MCF 10A (cell line): ENCODE measurements around the gene MYOZ3. TPM values are rescaled to one million over a fixed set of nuclear protein-coding genes. Genes with fewer than 3 reads are reported as not detected.
A peak's percentile ranks its signal among the peaks of the same experiment; 100 is the strongest.

Experiments used
- BruUV-seq: library from RNA; stranded (reverse); fragments of 400-500 nt; replicated peaks from 2 replicates; lab custom pipeline; 2021; lab: Mats Ljungman, UMichigan
- CTCF ChIA-PET: fragments of 300-600 bp; sonication (Branson Sonifier 250); formaldehyde crosslinking; extraction: SDS; loops from one replicate; lab custom pipeline; 2021; ENCODE audit warnings: antibody characterized with exemption, inconsistent platforms; lab: Yijun Ruan, JAX
- POLR2A ChIA-PET: fragments of 300-600, 350-650 bp; sonication (Branson Sonifier 250); formaldehyde crosslinking; extraction: SDS; loops from one replicate; lab custom pipeline; 2020; ENCODE audit warnings: antibody characterized with exemption, inconsistent platforms; lab: Yijun Ruan, JAX
- DNase-seq: peaks from one replicate; pipeline ENCODE4 v3.0.0-alpha.2; 2018; ENCODE audit not compliant: unreplicated experiment
- H3K27ac Mint-ChIP-seq: one replicate; pipeline ENCODE4 v1.8.0; 2022; ENCODE audit warnings: mild to moderate bottlenecking, low read depth, mixed read lengths; ENCODE audit not compliant: unreplicated experiment
- H3K27me3 Mint-ChIP-seq: one replicate; pipeline ENCODE4 v1.8.0; 2022; ENCODE audit warnings: mixed read lengths; ENCODE audit not compliant: insufficient read depth, unreplicated experiment
- H3K36me3 Mint-ChIP-seq: one replicate; pipeline ENCODE4 v1.8.0; 2022; ENCODE audit warnings: mild to moderate bottlenecking, moderate library complexity, mixed read lengths; ENCODE audit not compliant: insufficient read depth, unreplicated experiment
- H3K4me1 Mint-ChIP-seq: one replicate; pipeline ENCODE4 v1.8.0; 2022; ENCODE audit warnings: mixed read lengths; ENCODE audit not compliant: insufficient read depth, unreplicated experiment
- H3K4me3 Mint-ChIP-seq: one replicate; pipeline ENCODE4 v1.8.0; 2022; ENCODE audit warnings: mild to moderate bottlenecking, moderate library complexity, mixed read lengths; ENCODE audit not compliant: unreplicated experiment
- H3K9me3 Mint-ChIP-seq: one replicate; pipeline ENCODE4 v1.8.0; 2022; ENCODE audit warnings: mixed read lengths; ENCODE audit not compliant: unreplicated experiment
- CTCF ChIP-seq: fragments of 200-600 bp; IDR thresholded peaks from one replicate; pipeline ENCODE4 v1.8.0; 2022; ENCODE audit warnings: antibody characterized with exemption, mild to moderate bottlenecking; ENCODE audit not compliant: unreplicated experiment
- intact Hi-C: fragments of 100-400 bp; cut with micrococcal nuclease; formaldehyde crosslinking; loops from 2 replicates; pipeline ENCODE4 v1.14.1; 2022
- total RNA-seq: library from RNA; stranded (reverse); gene quantifications from 2 replicates; pipeline ENCODE4 v1.2.3, GENCODE V29; 2022

Gene MYOZ3
- total RNA-seq, 1 experiment from 2014 or later, result not detected

GRCh38 chr5:150613991-150614660 lies 46.9 kb upstream of the MYOZ3 start:
- POLR2A ChIA-PET, result interaction anchor here (0.8 to 2.1 kb wide), 2 partner anchors 22 to 28 kb away, joined by 3 to 9 read pairs; no protein-coding TSS in a partner anchor
- no peaks in the 10 kb centered on the region for H3K36me3 Mint-ChIP-seq
- no peak overlapping the region for H3K27ac Mint-ChIP-seq
- intact Hi-C loops, result loop anchor here (2.0 kb wide), 1 partner anchor 47 kb away; no protein-coding TSS in a partner anchor
- TF ChIP-seq CTCF, result peak; percentile 16
- no peak overlapping the region for H3K4me3 Mint-ChIP-seq
- CTCF ChIA-PET, result interaction anchor here (1.1 to 1.7 kb wide), 2 partner anchors 29 to 54 kb away, joined by 5 read pairs; no protein-coding TSS in a partner anchor
- H3K27me3 Mint-ChIP-seq, result no peaks in the 10 kb centered on the region
- peaks cover 33% of the 10 kb centered on the region for H3K4me1 Mint-ChIP-seq
- BruUV-seq, result no TSS peak
- H3K9me3 Mint-ChIP-seq, result no peaks in the 10 kb centered on the region
- no peak for DNase-seq

- no peaks in the 10 kb centered on the region for H3K9me3 Mint-ChIP-seq
- DNase-seq, result no peak
- ChIA-PET CTCF (interaction anchor here (0.6 to 1.7 kb wide), 5 partner anchors 28 to 287 kb away, joined by 3 to 5 read pairs (median 3); no protein-coding TSS in a partner anchor), POLR2A (interaction anchor here (0.8 to 2.1 kb wide), 4 partner anchors 23 to 165 kb away, joined by 3 to 9 read pairs (median 4); no protein-coding TSS in a partner anchor)
- peaks cover 33% of the 10 kb centered on the region for H3K4me1 Mint-ChIP-seq
- no peak for TF ChIP-seq CTCF
- H3K36me3 Mint-ChIP-seq, result no peaks in the 10 kb centered on the region
- no peaks in the 10 kb centered on the region for H3K27me3 Mint-ChIP-seq
- H3K27ac Mint-ChIP-seq, result no peak overlapping the region
- no peak overlapping the region for H3K4me3 Mint-ChIP-seq
- intact Hi-C loops, result loop anchor here (1.0 to 2.0 kb wide), 2 partner anchors 26 to 48 kb away; partner anchors contain the start of gene SYNPO
- BruUV-seq, result no TSS peak
These were observed 46.4 kb upstream of the MYOZ3 start for GRCh38 chr5:150614661-150615060.

DNA sequence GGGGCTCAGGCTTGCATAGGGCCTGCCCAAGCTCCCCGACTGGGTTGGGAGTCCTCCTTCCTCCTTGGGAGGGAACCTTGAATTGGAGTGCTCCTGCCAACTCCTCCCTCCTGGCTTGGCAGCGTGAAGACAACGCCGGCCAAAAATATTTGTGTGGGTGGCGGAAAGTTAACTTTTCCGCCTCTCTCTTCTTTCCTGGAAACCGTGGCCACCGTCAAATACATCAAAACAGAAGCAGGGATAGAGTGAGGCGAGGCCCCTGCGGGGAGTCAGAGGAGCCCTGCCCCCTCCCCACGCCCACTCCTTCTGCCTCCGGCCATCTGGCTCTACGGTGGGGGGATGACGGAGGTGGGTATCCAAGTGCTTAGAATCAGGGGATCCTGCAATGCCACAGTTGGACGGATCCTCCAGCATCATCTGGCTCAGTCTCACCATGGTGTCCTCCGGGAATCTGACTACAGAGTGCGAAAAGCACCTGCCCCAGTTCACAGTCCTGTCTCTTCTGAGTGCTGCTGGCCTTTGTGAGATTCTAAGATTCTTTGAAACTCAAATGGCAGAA lies 45.8 kb upstream of the MYOZ3 start:
- Mint-ChIP-seq H3K36me3 (no peaks in the 10 kb centered on the region), H3K4me3 (no peak overlapping the region)

More for the DNA sequence above, 45.8 kb upstream of the MYOZ3 start:
- Mint-ChIP-seq H3K9me3 (no peaks in the 10 kb centered on the region), H3K27me3 (no peaks in the 10 kb centered on the region), H3K4me1 (peaks cover 33% of the 10 kb centered on the region), H3K27ac (no peak overlapping the region)
- POLR2A ChIA-PET, result interaction anchor here (0.8 to 2.1 kb wide), 6 partner anchors 22 to 165 kb away, joined by 3 to 9 read pairs (median 4); partner anchors contain the start of gene RBM22
- TF ChIP-seq CTCF, result no peak
- intact Hi-C loops, result loop anchor here (1.0 to 2.0 kb wide), 2 partner anchors 25 to 48 kb away; partner anchors contain the start of gene SYNPO
- BruUV-seq, result no TSS peak
- CTCF ChIA-PET, result interaction anchor here (0.6 to 1.7 kb wide), 6 partner anchors 11 to 286 kb away, joined by 3 to 5 read pairs (median 3); no protein-coding TSS in a partner anchor
- DNase-seq, result peak; percentile 88
